Parathyroid adenoma (tissue), 2 donors: ENCODE results near the gene L3MBTL1.

Source experiments
- H2AFZ ChIP-seq: fragments of 300-600 bp; sonication (generic); one replicate; pipeline ENCODE4 v1.7.0; 2017; ENCODE audit warnings: antibody characterized with exemption, mild to moderate bottlenecking
- H3K27ac ChIP-seq: fragments of 300-600 bp; sonication (generic); one replicate; pipeline ENCODE4 v1.7.0; 2017
- H3K27me3 ChIP-seq: fragments of 300-600 bp; sonication (generic); one replicate; pipeline ENCODE4 v1.7.0; 2017; ENCODE audit warnings: low read length; ENCODE audit not compliant: control insufficient read depth, insufficient read depth
- H3K36me3 ChIP-seq: fragments of 300-600 bp; sonication (generic); one replicate; pipeline ENCODE4 v1.7.0; 2017; ENCODE audit warnings: low read length; ENCODE audit not compliant: control insufficient read depth, insufficient read depth
- H3K4me1 ChIP-seq: fragments of 300-600 bp; sonication (generic); one replicate; pipeline ENCODE4 v1.7.0; 2017; ENCODE audit warnings: control low read depth
- H3K4me2 ChIP-seq: fragments of 300-600 bp; sonication (generic); one replicate; pipeline ENCODE4 v1.7.0; 2017; ENCODE audit warnings: low read length
- H3K4me3 ChIP-seq: fragments of 300-600 bp; sonication (generic); one replicate; pipeline ENCODE4 v1.7.0; 2017; ENCODE audit warnings: low read depth, low read length
- H3K79me2 ChIP-seq: fragments of 300-600 bp; sonication (generic); one replicate; pipeline ENCODE4 v1.7.0; 2017; ENCODE audit warnings: control low read depth
- H3K9ac ChIP-seq: fragments of 300-600 bp; sonication (generic); one replicate; pipeline ENCODE4 v1.7.0; 2017; ENCODE audit warnings: mild to moderate bottlenecking
- H3K9me3 ChIP-seq: fragments of 300-600 bp; sonication (generic); one replicate; pipeline ENCODE4 v1.7.0; 2017; ENCODE audit warnings: low read length; ENCODE audit not compliant: control insufficient read depth
- CTCF ChIP-seq: fragments of 300-600 bp; sonication (generic); IDR thresholded peaks from one replicate; pipeline ENCODE4 v1.7.0; 2017; ENCODE audit warnings: antibody characterized with exemption, mild to moderate bottlenecking
- donor health status: primary hyperparathyroidism.

The L3MBTL1 gene

DNA sequence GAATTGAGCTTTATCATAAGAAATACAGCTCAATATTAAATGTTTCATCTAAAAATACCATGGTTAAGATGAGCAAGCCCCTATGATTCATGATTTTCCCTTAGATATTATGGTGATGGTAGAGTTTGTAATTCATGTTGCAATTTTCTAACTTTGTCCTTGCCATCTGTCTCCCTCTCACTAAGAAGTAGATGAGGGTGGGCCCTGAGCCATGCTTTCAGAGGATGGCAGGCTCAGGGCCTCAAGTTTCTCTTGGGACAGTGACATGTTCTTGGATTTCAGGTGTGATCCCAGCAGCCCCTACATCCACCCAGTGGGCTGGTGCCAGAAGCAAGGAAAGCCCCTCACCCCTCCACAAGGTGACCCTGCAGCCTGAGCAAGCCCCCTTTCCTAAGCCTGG, 25.6 kb downstream of the L3MBTL1 start:
- Histone ChIP-seq H3K9ac (no peak overlapping the region), H3K36me3 (no peaks in the 10 kb centered on the region), H3K79me2 (no peaks in the 10 kb centered on the region), H3K4me1 (no peaks in the 10 kb centered on the region), H3K27ac (no peak overlapping the region), H3K4me2 (no peak overlapping the region), H3K4me3 (no peak overlapping the region), H3K27me3 (no peaks in the 10 kb centered on the region), H2AFZ (no peak overlapping the region), H3K9me3 (no peaks in the 10 kb centered on the region)
- no peak for TF ChIP-seq CTCF

DNA sequence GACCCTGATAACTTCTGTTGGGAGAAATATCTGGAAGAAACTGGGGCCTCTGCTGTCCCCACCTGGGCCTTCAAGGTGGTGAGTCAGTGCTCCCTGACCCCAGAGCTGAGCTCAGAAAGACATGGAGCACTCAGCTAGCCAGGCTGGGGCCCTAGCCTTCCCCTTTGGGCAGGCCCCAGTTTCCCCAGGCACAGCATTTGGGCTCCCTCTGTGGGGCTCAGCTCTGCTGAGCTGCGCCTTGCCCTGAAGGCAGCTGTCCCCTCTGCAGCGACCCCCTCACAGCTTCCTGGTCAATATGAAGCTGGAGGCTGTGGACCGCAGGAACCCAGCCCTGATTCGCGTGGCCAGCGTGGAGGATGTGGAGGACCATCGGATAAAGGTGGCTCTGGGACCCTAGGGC, 26.5 kb downstream of the L3MBTL1 start:
- Histone ChIP-seq H3K36me3 (no peaks in the 10 kb centered on the region), H3K4me3 (no peak overlapping the region), H3K4me1 (no peaks in the 10 kb centered on the region), H3K79me2 (no peaks in the 10 kb centered on the region), H3K9ac (no peak overlapping the region), H3K4me2 (no peak overlapping the region), H3K9me3 (no peaks in the 10 kb centered on the region), H3K27ac (no peak overlapping the region), H2AFZ (no peak overlapping the region), H3K27me3 (no peaks in the 10 kb centered on the region)
- TF ChIP-seq CTCF: no peak

DNA sequence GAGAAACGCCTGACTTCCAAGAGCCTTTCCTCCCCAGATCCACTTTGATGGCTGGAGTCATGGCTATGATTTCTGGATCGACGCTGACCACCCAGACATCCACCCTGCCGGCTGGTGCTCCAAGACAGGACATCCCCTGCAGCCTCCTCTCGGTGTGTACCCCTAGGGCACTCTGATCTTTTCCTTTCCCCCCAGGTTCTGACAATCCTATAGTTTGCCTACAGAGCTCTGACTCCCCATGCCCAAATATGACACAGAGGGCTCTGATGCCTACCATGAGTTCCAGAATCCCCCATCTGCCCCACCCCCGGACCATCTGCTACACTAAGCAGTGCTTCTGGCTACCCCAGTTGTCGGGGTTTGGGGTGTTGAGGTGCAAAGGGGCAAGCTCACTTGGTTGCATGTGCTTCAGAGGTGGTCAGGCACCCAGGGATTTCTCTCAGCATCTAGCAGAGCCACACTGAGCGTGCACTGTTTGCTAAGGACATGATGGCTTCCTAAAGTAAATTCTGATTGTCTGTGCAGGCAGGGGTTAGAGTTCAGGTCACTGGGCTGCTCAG, 27.4 kb downstream of the L3MBTL1 start:
- no peak overlapping the region for H2AFZ ChIP-seq

DNA sequence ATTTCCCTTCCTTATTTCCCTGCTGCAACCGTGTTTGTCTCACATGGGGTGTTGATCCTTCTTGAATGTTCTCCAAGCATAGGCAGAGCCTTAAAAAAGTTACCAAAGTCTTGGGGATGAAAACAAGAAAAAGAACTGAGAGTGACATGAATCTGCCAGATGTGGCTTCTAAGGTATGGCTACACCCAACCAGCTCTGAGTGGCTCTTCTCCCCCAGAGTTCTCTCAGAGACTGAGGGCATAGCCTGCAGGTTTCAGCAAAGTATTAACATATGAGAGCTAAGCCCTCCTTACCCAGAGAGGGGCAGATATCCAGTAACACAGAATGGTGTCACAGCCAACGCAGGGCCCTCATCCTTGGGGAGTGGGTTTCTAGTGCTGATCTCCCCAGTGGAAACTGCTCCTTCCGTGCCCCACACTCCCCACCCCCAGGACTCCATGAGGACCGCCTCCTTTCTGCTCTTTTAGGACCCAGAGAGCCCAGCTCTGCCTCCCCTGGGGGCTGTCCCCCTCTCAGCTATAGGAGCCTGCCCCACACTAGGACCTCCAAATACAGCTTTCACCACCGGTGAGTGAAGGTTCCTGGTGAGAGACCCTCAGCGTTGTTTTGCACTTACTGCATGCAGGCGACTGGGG, 28.0 kb downstream of the L3MBTL1 start:
- Histone ChIP-seq H3K27me3 (no peaks in the 10 kb centered on the region), H3K4me2 (no peak overlapping the region), H3K4me3 (no peak overlapping the region), H3K4me1 (no peaks in the 10 kb centered on the region), H3K9ac (no peak overlapping the region), H3K79me2 (no peaks in the 10 kb centered on the region), H3K36me3 (no peaks in the 10 kb centered on the region), H3K27ac (no peak overlapping the region), H2AFZ (no peak overlapping the region), H3K9me3 (no peaks in the 10 kb centered on the region)
- TF ChIP-seq CTCF: no peak

More for the DNA sequence above, 27.4 kb downstream of the L3MBTL1 start:
- no peak overlapping the region for H3K4me3 ChIP-seq
- H3K4me2 ChIP-seq: no peak overlapping the region
- no peaks in the 10 kb centered on the region for H3K27me3 ChIP-seq
- no peaks in the 10 kb centered on the region for H3K79me2 ChIP-seq
- no peaks in the 10 kb centered on the region for H3K4me1 ChIP-seq
- no peak overlapping the region for H3K9ac ChIP-seq
- no peak overlapping the region for H3K27ac ChIP-seq
- no peak for TF ChIP-seq CTCF
- no peaks in the 10 kb centered on the region for H3K9me3 ChIP-seq
- H3K36me3 ChIP-seq: no peaks in the 10 kb centered on the region
